Effector memory CD4-positive, alpha-beta T cell (primary cell): ENCODE results near the gene GMNC.

Experiments
- DNase-seq, 3 donors: peaks; one replicate each; pipeline ENCODE4 v3.0.0-alpha.2; 2020
- H3K27ac ChIP-seq: 2 replicates; pipeline ENCODE4 v1.7.0; 2013; ENCODE audit warnings: mild to moderate bottlenecking, low read length, moderate library complexity; ENCODE audit not compliant: insufficient read depth, poor library complexity, severe bottlenecking
- H3K27me3 ChIP-seq: replicated peaks from 2 replicates; pipeline ENCODE4 v1.7.0; 2013; ENCODE audit warnings: mild to moderate bottlenecking, low read length; ENCODE audit not compliant: insufficient read depth, control insufficient read depth, poor library complexity, severe bottlenecking
- H3K36me3 ChIP-seq: 2 replicates; pipeline ENCODE4 v1.7.0; 2013; ENCODE audit warnings: mild to moderate bottlenecking, low read length, moderate library complexity; ENCODE audit not compliant: control insufficient read depth, insufficient read depth
- H3K4me1 ChIP-seq: 2 replicates; pipeline ENCODE4 v1.7.0; 2013; ENCODE audit warnings: low read length, mild to moderate bottlenecking; ENCODE audit not compliant: control insufficient read depth, insufficient read depth, poor library complexity, severe bottlenecking
- H3K4me3 ChIP-seq: 2 replicates; pipeline ENCODE4 v1.7.0; 2013; ENCODE audit warnings: low read length, low read depth, mild to moderate bottlenecking; ENCODE audit not compliant: insufficient read depth, poor library complexity, severe bottlenecking
- H3K9me3 ChIP-seq: 2 replicates; pipeline ENCODE4 v1.7.0; 2013; ENCODE audit warnings: mild to moderate bottlenecking, low read length, moderate library complexity; ENCODE audit not compliant: control insufficient read depth
- total RNA-seq, 3 donors: gene quantifications; one replicate each; lab custom pipeline; 2026; lab: John Stamatoyannopoulos, UW

The GMNC gene
- 0 reads per million in 3 donors for total RNA-seq

DNA sequence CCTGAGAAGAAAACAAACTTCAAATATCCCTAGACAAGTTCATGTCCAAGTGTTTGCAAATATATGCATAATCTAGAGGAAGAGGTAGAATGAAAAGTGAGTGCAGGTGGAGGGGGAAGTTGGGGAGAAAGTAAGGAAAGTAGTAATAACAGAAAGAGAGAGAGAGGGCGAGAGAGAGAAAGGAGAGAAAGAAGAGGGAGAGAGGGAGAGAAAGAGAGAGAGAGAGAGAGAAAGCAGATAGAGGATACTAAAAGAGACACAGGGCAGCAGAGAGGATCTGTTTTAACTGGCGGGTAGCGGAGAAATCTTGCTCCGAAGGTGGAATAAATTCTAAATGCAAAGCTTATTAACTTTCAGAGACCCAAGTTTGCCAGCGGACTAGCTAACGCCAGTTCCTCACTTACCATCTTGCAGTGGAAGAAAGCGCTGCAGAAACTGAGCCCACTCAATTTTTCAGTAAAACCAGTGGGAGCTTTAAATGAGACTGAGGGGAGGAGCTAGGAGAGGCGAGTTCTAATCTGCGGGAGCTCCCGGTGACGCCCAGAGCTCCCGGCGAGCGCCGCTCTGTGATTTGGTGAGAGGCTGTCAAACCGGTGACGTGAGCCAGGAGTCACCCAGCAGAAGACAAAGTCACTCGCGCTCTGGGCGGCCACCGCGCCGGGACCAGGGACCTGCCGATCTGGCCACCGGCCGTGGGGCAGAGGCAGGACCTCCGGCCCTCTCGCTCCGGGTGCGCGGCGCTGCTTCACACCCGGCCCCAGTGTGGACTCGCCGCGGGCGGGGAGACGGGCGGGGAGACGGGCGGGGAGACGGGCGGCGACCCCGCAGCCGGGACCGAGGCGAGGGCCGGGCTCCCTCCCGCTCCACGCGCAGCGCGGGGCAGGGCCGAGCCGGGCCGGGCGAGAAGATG is at the start of gene GMNC:
GMNC (minus strand) TSS at position 486 of the 910 bp plus-strand sequence; CDS start at position 407, 79 bp downstream.
- Histone ChIP-seq H3K27ac (no peak within 1 kb of the TSS), H3K4me1 (no peaks in the 10 kb centered on the region), H3K36me3 (no peaks in the 10 kb centered on the region), H3K27me3 (peaks cover 5% of the 10 kb centered on the region), H3K4me3 (no peak within 1 kb of the TSS), H3K9me3 (no peaks in the 10 kb centered on the region)
- DNase-seq: no peak

- H3K4me3 ChIP-seq: no peak overlapping the region
- no peak overlapping the region for H3K27ac ChIP-seq
- H3K27me3 ChIP-seq: no peaks in the 10 kb centered on the region
Observed at GRCh38 chr3:190911382-190911781, 48.9 kb upstream of the GMNC start.

GRCh38 chr3:190909908-190910307 is 47.4 kb upstream of the GMNC start:
- no peaks in the 10 kb centered on the region for H3K4me1 ChIP-seq
- no peak overlapping the region for H3K4me3 ChIP-seq
- H3K9me3 ChIP-seq: no peaks in the 10 kb centered on the region
- no peak for DNase-seq
- no peaks in the 10 kb centered on the region for H3K36me3 ChIP-seq
- no peak overlapping the region for H3K27ac ChIP-seq
- H3K27me3 ChIP-seq: no peaks in the 10 kb centered on the region

More at GRCh38 chr3:190911382-190911781, 48.9 kb upstream of the GMNC start:
- Histone ChIP-seq H3K9me3 (no peaks in the 10 kb centered on the region), H3K4me1 (no peaks in the 10 kb centered on the region), H3K36me3 (no peaks in the 10 kb centered on the region)
- no peak for DNase-seq

DNA sequence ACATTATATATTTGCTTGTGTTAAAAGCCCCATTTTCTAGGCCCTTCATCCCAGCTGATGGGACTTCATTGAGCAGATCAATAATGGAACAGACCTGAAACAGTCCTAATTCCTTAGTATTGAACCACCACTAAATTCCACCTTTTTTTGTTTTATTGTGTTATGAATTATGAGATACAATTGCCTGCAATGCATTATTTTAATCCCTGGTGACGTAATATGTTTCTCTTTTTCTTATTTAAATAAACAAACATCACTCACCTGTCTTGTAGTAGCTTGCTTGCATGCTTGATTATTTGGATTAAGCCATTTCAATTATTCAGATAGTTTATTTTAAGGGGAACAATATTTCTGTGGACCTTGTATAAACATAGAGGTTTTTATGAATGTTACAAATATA is 40.7 kb upstream of the GMNC start:
- no peaks in the 10 kb centered on the region for H3K4me1 ChIP-seq
- no peaks in the 10 kb centered on the region for H3K36me3 ChIP-seq
- no peak overlapping the region for H3K27ac ChIP-seq
- no peak overlapping the region for H3K4me3 ChIP-seq
- DNase-seq: no peak
- H3K27me3 ChIP-seq: no peaks in the 10 kb centered on the region
- H3K9me3 ChIP-seq: no peaks in the 10 kb centered on the region

DNA sequence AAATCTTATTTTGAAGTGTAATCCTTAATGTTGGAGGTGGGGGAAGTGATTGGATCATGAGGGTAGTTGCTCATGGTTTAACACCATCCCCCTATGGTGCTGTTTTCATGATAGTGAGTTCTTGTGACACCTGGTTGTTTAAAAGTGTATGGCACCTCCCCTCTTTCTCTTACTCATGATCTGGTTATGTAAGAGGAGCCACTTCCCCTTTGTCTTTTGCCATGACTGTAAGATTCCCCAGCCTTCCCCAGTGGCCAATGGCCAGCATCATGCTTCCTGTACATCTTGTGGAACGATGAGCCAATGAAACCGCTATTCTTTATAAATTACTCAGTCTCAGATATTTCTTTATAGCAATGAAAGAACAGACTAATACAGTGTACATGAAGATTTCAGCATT is 39.8 kb upstream of the GMNC start:
- Histone ChIP-seq H3K36me3 (no peaks in the 10 kb centered on the region), H3K4me3 (no peak overlapping the region), H3K9me3 (no peaks in the 10 kb centered on the region), H3K27me3 (no peaks in the 10 kb centered on the region), H3K4me1 (no peaks in the 10 kb centered on the region), H3K27ac (no peak overlapping the region)
- DNase-seq: no peak

- Histone ChIP-seq H3K36me3 (no peaks in the 10 kb centered on the region), H3K4me3 (no peak overlapping the region), H3K27ac (no peak overlapping the region), H3K27me3 (no peaks in the 10 kb centered on the region), H3K9me3 (no peaks in the 10 kb centered on the region), H3K4me1 (no peaks in the 10 kb centered on the region)
- no peak for DNase-seq
Observed at GRCh38 chr3:190892395-190892902, 30.0 kb upstream of the GMNC start.

DNA sequence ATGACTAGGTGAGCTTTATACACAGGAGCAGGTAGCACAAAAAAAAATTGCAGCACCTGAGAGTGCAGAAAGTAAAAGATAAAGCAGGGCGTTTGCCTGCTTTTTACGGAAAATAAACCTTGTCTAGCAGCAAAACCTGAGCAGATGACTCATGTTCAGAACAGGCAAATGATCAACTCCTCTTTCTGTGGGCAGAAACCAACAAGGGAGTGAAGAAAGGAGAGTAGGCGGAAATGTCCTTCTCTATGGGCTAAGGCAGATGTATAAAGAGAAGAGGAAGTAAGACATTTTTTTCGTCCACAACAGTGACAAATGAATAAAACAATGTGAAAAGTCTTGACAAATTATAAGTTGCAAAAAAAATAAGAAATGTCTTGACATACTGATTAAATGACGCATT is 24.5 kb upstream of the GMNC start:
- Histone ChIP-seq H3K27me3 (no peaks in the 10 kb centered on the region), H3K27ac (no peak overlapping the region), H3K36me3 (no peaks in the 10 kb centered on the region), H3K9me3 (no peaks in the 10 kb centered on the region), H3K4me3 (no peak overlapping the region), H3K4me1 (no peaks in the 10 kb centered on the region)
- DNase-seq: no peak

DNA sequence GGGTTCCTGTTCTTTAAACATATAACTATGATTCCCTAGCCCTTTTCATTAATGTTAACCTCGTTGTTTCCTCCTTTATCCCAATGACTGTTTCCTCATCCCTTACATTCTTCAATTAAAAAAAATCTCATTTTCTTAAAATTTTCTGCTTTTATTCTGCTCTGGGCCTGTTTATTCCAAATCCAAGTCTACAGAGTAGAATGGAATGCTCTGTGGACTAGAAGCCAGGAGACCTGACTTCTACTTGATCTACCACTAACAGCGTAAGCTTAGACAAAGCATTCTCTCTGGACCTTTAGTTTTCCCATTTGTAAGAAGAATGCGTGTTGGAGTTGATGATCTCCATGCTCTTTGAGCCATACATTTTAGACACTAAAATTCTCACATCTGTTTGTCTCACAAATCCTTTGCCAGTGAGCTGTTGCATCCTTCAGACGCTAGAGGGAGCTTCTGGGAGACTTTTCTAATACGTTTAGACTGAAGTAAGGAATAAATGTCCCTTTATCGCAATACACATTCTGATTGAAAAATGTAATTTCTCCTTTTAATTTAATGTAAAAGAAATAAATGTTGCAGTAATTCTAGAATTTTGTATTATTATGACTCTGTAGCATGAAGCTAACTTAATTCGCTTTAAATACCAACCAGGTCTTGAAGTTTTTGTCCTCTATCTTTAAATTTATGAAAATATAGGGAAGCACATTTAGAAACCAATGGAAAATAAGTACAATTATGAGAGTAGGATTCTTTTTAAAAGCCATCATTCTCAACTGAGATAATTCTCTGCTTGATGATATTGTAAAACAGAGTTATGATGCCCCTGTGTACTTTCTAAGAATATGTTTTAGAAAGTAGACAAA is 21.7 kb upstream of the GMNC start:
- H3K27ac ChIP-seq: no peak overlapping the region
- H3K4me3 ChIP-seq: no peak overlapping the region
- no peak for DNase-seq
- H3K4me1 ChIP-seq: no peaks in the 10 kb centered on the region
- H3K9me3 ChIP-seq: no peaks in the 10 kb centered on the region
- H3K36me3 ChIP-seq: no peaks in the 10 kb centered on the region
- no peaks in the 10 kb centered on the region for H3K27me3 ChIP-seq

GRCh38 chr3:190883141-190883540 is 20.6 kb upstream of the GMNC start:
- H3K9me3 ChIP-seq: no peaks in the 10 kb centered on the region
- H3K4me1 ChIP-seq: no peaks in the 10 kb centered on the region
- H3K27ac ChIP-seq: no peak overlapping the region
- no peaks in the 10 kb centered on the region for H3K36me3 ChIP-seq
- DNase-seq: no peak
- no peak overlapping the region for H3K4me3 ChIP-seq
- H3K27me3 ChIP-seq: no peaks in the 10 kb centered on the region
